HCT116 (cell line): ENCODE measurements around the gene CMIP. TPM values are rescaled to one million over a fixed set of nuclear protein-coding genes. Genes with fewer than 3 reads are reported as not detected.

ENCODE experiments used
- ATAC-seq: fragments of 200-7000 bp; cut with Tn5 transposase; 2 replicates; pipeline ENCODE4 v1.9.1; 2020; ENCODE audit warnings: mild to moderate bottlenecking, moderate library complexity
- BruUV-seq: library from RNA; stranded (reverse); fragments of 400-500 nt; replicated peaks from 2 replicates; lab custom pipeline; 2021; lab: Mats Ljungman, UMichigan
- CTCF ChIA-PET: fragments of 300-600 bp; sonication (Branson Sonifier 250); formaldehyde crosslinking; loops from one replicate; lab custom pipeline; 2021; ENCODE audit warnings: antibody characterized with exemption; lab: Charles Lee
- POLR2A ChIA-PET: fragments of 300-600, 350-600 bp; sonication (Branson Sonifier 250); formaldehyde crosslinking; loops from one replicate; lab custom pipeline; 2021; ENCODE audit warnings: antibody characterized with exemption; lab: Charles Lee
- RAD21 ChIA-PET, 2 experiments: fragments of 300-600 bp; sonication (Branson Sonifier 250); formaldehyde crosslinking; loops; one replicate each; lab custom pipeline; 2023; ENCODE audit warnings: low total read pairs in 2 of 2; ENCODE audit not compliant: uncharacterized antibody in 2 of 2, unreplicated experiment in 2 of 2, low non-redundant PET in 1 of 2; lab: Charles Lee
- DNase-seq: peaks from one replicate; pipeline ENCODE4 v3.0.0-alpha.2; 2010; ENCODE audit warnings: low read depth, low spot score
- H2AFZ ChIP-seq: fragments of 200-600 bp; shearing (Covaris generic), sonication (generic); 2 replicates; pipeline ENCODE4 v1.6.1; 2017; ENCODE audit warnings: low read depth, mixed run types, mixed read lengths, antibody characterized with exemption, low read length; ENCODE audit not compliant: poor library complexity, severe bottlenecking
- H3K27ac ChIP-seq: 2 replicates; pipeline ENCODE4 v1.5.1; 2012; ENCODE audit warnings: low read depth, low read length
- H3K27me3 ChIP-seq: fragments of 200-600 bp; sonication (generic); 2 replicates; pipeline ENCODE4 v1.6.1; 2016; ENCODE audit warnings: mixed run types, low read length, mixed read lengths; ENCODE audit not compliant: insufficient read depth
- H3K36me3 ChIP-seq, 2 experiments: fragments of 200-500 bp in 1 of 2; fragments of 200-600 bp in 1 of 2; sonication (Bioruptor generic) in 1 of 2; sonication (generic) in 1 of 2; 2 replicates each; pipeline versions ENCODE4 v1.5.1 to v1.6.1; 2014 to 2016; ENCODE audit warnings: low read length in 2 of 2, inconsistent platforms in 1 of 2, mixed read lengths in 1 of 2, mixed run types in 1 of 2; ENCODE audit not compliant: insufficient read depth in 2 of 2, control insufficient read depth in 1 of 2
- H3K4me1 ChIP-seq, 2 experiments: fragments of 200-600 bp in 1 of 2; sonication (generic) in 1 of 2; 2 replicates each; pipeline versions ENCODE4 v1.5.1 to v1.6.1; 2012 to 2017; ENCODE audit warnings: low read length in 2 of 2, inconsistent platforms in 1 of 2, mild to moderate bottlenecking in 1 of 2, mixed read lengths in 1 of 2, mixed run types in 1 of 2, moderate library complexity in 1 of 2; ENCODE audit not compliant: insufficient read depth in 2 of 2, control insufficient read depth in 1 of 2
- H3K4me2 ChIP-seq: fragments of 200-600 bp; sonication (generic); 2 replicates; pipeline ENCODE4 v1.6.1; 2017; ENCODE audit warnings: mixed run types, low read length, mixed read lengths
- H3K4me3 ChIP-seq, 2 experiments: fragments of 200-600 bp in 1 of 2; sonication (generic) in 1 of 2; replicated peaks in 1 of 2; 2 replicates each; pipeline ENCODE4 v1.5.1; 2011 to 2016; ENCODE audit warnings: low read length in 2 of 2, control low read depth in 1 of 2, low read depth in 1 of 2, mild to moderate bottlenecking in 1 of 2, mixed read lengths in 1 of 2, mixed run types in 1 of 2
- H3K79me2 ChIP-seq: fragments of 200-600 bp; sonication (generic); 2 replicates; pipeline ENCODE4 v1.6.1; 2017; ENCODE audit warnings: mild to moderate bottlenecking, mixed run types, low read length, moderate library complexity, mixed read lengths; ENCODE audit not compliant: insufficient read depth
- H3K9ac ChIP-seq: fragments of 200-600 bp; sonication (generic); 2 replicates; pipeline ENCODE4 v1.6.1; 2016; ENCODE audit warnings: low read length, mixed read lengths
- H3K9me2 ChIP-seq: fragments of 200-600 bp; sonication (generic), shearing (Covaris generic); 2 replicates; pipeline ENCODE4 v1.6.1; 2017; ENCODE audit warnings: mixed run types, mild to moderate bottlenecking, moderate library complexity; ENCODE audit not compliant: insufficient read depth
- H3K9me3 ChIP-seq, 2 experiments: fragments of 200-500 bp in 1 of 2; fragments of 200-600 bp in 1 of 2; sonication (Bioruptor generic) in 1 of 2; sonication (generic) in 1 of 2; 2 replicates each; pipeline ENCODE4 v1.6.1; 2014 to 2017; ENCODE audit warnings: low read length in 2 of 2, mixed read lengths in 2 of 2, inconsistent platforms in 1 of 2, low read depth in 1 of 2, mild to moderate bottlenecking in 1 of 2, mixed run types in 1 of 2, moderate library complexity in 1 of 2; ENCODE audit not compliant: control insufficient read depth in 1 of 2, insufficient read depth in 1 of 2
- H4K20me1 ChIP-seq: fragments of 200-600 bp; sonication (generic), shearing (Covaris generic); 2 replicates; pipeline ENCODE4 v1.6.1; 2017; ENCODE audit warnings: mixed run types, mild to moderate bottlenecking, moderate library complexity; ENCODE audit not compliant: insufficient read depth
- EGR1 ChIP-seq: IDR thresholded peaks from 2 replicates; pipeline ENCODE4 v1.6.1; 2012; ENCODE audit warnings: low read depth
- ELF1 ChIP-seq: IDR thresholded peaks from 2 replicates; pipeline ENCODE4 v1.6.1; 2012; ENCODE audit warnings: low read depth, borderline replicate concordance
- EZH2phosphoT487 ChIP-seq: fragments of 200-600 bp; IDR thresholded peaks from 2 replicates; pipeline ENCODE4 v1.6.1; 2018; ENCODE audit warnings: antibody characterized with exemption, borderline replicate concordance
- FOSL1 ChIP-seq: IDR thresholded peaks from 2 replicates; pipeline ENCODE4 v1.6.1; 2012; ENCODE audit warnings: low read depth
- JUND ChIP-seq: IDR thresholded peaks from 2 replicates; pipeline ENCODE4 v1.6.1; 2012
- POLR2AphosphoS5 ChIP-seq: IDR thresholded peaks from 2 replicates; pipeline ENCODE4 v1.6.1; 2011; ENCODE audit warnings: mild to moderate bottlenecking, low read depth, low read length, moderate library complexity
- SP1 ChIP-seq: IDR thresholded peaks from 2 replicates; pipeline ENCODE4 v1.6.1; 2012; ENCODE audit warnings: low read depth
- ZFX ChIP-seq: fragments of 450-650 bp; IDR thresholded peaks from 2 replicates; pipeline ENCODE4 v1.6.1; 2017
- ZNF274 ChIP-seq: fragments of 200-500 bp; sonication (Bioruptor generic); IDR thresholded peaks from 2 replicates; pipeline ENCODE4 v1.6.1; 2014; ENCODE audit warnings: mild to moderate bottlenecking, low read depth, low read length, inconsistent platforms
- intact Hi-C: fragments of 100-400 bp; cut with micrococcal nuclease; formaldehyde crosslinking; loops from 2 replicates; pipeline ENCODE4 v1.10.0; 2022
- total RNA-seq: library from RNA; stranded (reverse); gene quantifications from one replicate; pipeline ENCODE4 v1.2.1, GENCODE V29; 2021; ENCODE audit not compliant: unreplicated experiment
- TF ChIP-seq, protein P1 (sequence below), 3 experiments: fragments of 200-600 bp in 1 of 3; sonication (generic) in 1 of 3; IDR thresholded peaks in 2 of 3; conservative IDR thresholded peaks in 1 of 3; 2 replicates each; pipeline ENCODE4 v1.5.1; 2012 to 2017; ENCODE audit warnings: low read depth in 2 of 3, low read length in 2 of 3, antibody characterized with exemption in 1 of 3, borderline replicate concordance in 1 of 3, control low read depth in 1 of 3, mild to moderate bottlenecking in 1 of 3, mixed read lengths in 1 of 3, mixed run types in 1 of 3, moderate library complexity in 1 of 3; ENCODE audit not compliant: insufficient read depth in 1 of 3

Gene CMIP
- total RNA-seq, 1 experiment from 2014 or later = 64.6 TPM

DNA sequence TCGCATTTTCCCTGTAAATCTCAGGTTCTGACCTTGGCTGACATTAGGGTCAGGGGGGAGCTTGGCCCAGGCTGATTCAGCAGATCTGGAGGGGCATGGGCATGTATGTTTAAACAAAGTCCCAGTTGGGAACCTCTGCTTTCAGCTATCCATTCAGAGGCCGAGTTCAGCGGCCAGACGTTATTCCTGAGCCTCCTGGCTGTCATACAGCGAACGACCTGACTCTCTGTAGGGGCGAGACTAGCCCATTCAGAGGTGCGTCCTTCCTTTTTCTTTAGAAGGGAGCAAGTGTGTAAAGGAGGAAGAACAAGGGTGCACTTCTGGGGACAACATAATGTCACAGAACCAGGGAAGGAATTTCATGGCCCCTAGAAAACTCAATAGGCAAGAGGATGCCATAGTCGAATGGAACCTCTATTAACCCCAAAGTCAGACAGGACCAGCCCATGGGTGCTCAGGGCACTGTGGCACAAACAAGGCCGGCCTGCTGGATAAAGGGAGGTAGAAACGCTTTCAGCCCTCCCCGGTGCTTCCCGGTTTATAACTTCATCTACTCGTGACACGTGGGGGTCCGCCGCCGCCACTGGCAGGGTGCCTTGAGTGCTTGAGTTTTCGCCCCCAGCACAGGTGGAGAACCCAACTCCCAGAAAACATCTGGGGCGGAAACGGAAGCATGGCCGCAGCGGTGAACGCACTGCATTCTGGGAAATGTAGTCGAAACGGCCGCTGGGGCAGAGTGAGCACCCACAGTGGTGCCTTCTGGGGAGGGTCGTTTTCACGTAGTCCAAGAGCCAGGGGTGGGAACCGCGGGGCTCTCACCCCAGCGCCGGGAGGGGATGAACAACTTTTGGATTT, 301.3 kb downstream of the CMIP start (continued):
- TF ChIP-seq ZFX (peak; percentile 8; the same call in 1 of the 2 replicates), EGR1 (no peak), ELF1 (no peak; the same call in 1 of the 2 replicates), FOSL1 (no peak), SP1 (no peak), ZNF274 (no peak), JUND (no peak), EZH2phosphoT487 (no peak), POLR2AphosphoS5 (peak; percentile 90)
- TF ChIP-seq, protein P1, sequence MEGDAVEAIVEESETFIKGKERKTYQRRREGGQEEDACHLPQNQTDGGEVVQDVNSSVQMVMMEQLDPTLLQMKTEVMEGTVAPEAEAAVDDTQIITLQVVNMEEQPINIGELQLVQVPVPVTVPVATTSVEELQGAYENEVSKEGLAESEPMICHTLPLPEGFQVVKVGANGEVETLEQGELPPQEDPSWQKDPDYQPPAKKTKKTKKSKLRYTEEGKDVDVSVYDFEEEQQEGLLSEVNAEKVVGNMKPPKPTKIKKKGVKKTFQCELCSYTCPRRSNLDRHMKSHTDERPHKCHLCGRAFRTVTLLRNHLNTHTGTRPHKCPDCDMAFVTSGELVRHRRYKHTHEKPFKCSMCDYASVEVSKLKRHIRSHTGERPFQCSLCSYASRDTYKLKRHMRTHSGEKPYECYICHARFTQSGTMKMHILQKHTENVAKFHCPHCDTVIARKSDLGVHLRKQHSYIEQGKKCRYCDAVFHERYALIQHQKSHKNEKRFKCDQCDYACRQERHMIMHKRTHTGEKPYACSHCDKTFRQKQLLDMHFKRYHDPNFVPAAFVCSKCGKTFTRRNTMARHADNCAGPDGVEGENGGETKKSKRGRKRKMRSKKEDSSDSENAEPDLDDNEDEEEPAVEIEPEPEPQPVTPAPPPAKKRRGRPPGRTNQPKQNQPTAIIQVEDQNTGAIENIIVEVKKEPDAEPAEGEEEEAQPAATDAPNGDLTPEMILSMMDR (IDR thresholded peaks at IDR 0.05 in 2 of 3, conservative IDR thresholded peaks at IDR 0.05 in 1 of 3; ENCODE audit: borderline replicate concordance in 1 of 3, insufficient read depth in 1 of 3, low read depth in 2 of 3, low read length in 2 of 3) = no peak

DNA sequence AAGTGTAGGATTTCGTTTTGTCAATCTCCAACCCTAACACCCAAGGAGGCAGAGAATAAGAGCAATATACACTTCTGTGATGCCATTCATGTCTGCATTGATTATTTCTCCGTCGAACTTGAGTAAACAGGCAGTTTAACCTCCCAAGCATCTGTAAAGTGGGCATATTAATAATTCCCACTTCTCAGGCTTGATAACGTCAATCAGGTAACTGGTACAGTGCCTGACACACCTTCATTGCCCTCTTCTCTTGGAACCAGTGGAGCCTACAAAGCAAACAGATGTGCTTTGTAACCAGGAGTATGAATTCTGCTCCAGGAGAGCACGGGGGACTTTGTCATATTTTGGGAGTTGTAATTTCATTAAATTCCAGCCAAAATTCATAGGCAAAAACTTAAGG, 302.0 kb downstream of the CMIP start:
- H3K4me2 ChIP-seq = peak overlapping the region; percentile 79
- CTCF ChIA-PET = no interaction called here
- H3K79me2 ChIP-seq = no peaks in the 10 kb centered on the region
- no peaks in the 10 kb centered on the region for H3K9me3 ChIP-seq
- H3K4me3 ChIP-seq = peak overlapping the region; percentile 57 to 58
- POLR2A ChIA-PET = no interaction called here
- intact Hi-C loops = loop anchor here (5.0 kb wide), 1 partner anchor 126 kb away; no protein-coding TSS in a partner anchor
- no peaks in the 10 kb centered on the region for H3K36me3 ChIP-seq
- TF ChIP-seq FOSL1 = no peak
- RAD21 ChIA-PET = no interaction called here
- ATAC-seq = peak; percentile 40
- BruUV-seq = no TSS peak
- peaks cover 4 to 22% of the 10 kb centered on the region in 2 experiments; a peak in 3 of 4 replicates for H3K4me1 ChIP-seq
- no peak for DNase-seq
- no peak overlapping the region for H3K27ac ChIP-seq
- H3K9ac ChIP-seq = no peak overlapping the region
- peak overlapping the region; percentile 76 for H2AFZ ChIP-seq
- H3K27me3 ChIP-seq = no peaks in the 10 kb centered on the region
- no peaks in the 10 kb centered on the region for H4K20me1 ChIP-seq
- no peaks in the 10 kb centered on the region for H3K9me2 ChIP-seq
